K562 (cell line): ENCODE results near the gene SHISA6. TPM values are rescaled to one million over a fixed set of nuclear protein-coding genes. Genes with fewer than 3 reads are reported as not detected.

Source experiments
- ATAC-seq: fragments of 200-7000 bp; cut with Tn5 transposase; 3 replicates; pipeline ENCODE4 v1.9.1; 2020; ENCODE audit warnings: moderate library complexity
- BruUV-seq: library from RNA; stranded (reverse); fragments of 400-500 nt; replicated peaks from 2 replicates; lab custom pipeline; 2021; lab: Mats Ljungman, UMichigan
- CTCF ChIA-PET: fragments of 300-600 bp; formaldehyde crosslinking; extraction: SDS; loops from one replicate; lab custom pipeline; 2021; ENCODE audit warnings: low intra/inter-chr PET ratio; lab: Yijun Ruan, JAX
- POLR2A ChIA-PET: fragments of 300-600, 350-650 bp; sonication (Branson Sonifier 250); formaldehyde crosslinking; extraction: SDS; loops from one replicate; lab custom pipeline; 2021; ENCODE audit warnings: antibody characterized with exemption, inconsistent platforms; lab: Yijun Ruan, JAX
- DNase-seq, 4 experiments: peaks; one replicate each; pipeline versions ENCODE4 v3.0.0 to v3.0.0-alpha.2; 2011 to 2018; ENCODE audit warnings: low spot score in 3 of 4, mixed read lengths in 3 of 4; ENCODE audit errors: extremely low read depth in 1 of 4
- FAIRE-seq: peaks from 2 replicates; lab custom pipeline; 2011; peaks lifted over from hg19 to GRCh38; lab: Jason Lieb, UNC
- H2AFZ ChIP-seq: 2 replicates; pipeline ENCODE4 v1.6.0; 2011; ENCODE audit warnings: low read depth, low read length, control low read depth, inconsistent platforms
- H3K27ac ChIP-seq: fragments of 200-600 bp; 3 replicates; pipeline ENCODE4 v1.8.0; 2011; ENCODE audit warnings: low read depth, mild to moderate bottlenecking, control low read depth, inconsistent platforms, low read length, moderate library complexity, mixed read lengths; ENCODE audit errors: extremely low read depth
- H3K27me3 ChIP-seq, 2 experiments: fragments of 300-600 bp in 1 of 2; 2 replicates in 1 of 2; 3 replicates in 1 of 2; pipeline versions ENCODE4 v1.6.0 to v1.8.0; 2011; ENCODE audit warnings: inconsistent platforms in 2 of 2, low read length in 2 of 2, mild to moderate bottlenecking in 1 of 2, mixed read lengths in 1 of 2, moderate library complexity in 1 of 2; ENCODE audit not compliant: control insufficient read depth in 2 of 2, insufficient read depth in 2 of 2
- H3K36me3 ChIP-seq: fragments of 300-600 bp; 3 replicates; pipeline ENCODE4 v1.8.0; 2011; ENCODE audit warnings: mild to moderate bottlenecking, low read length, inconsistent platforms; ENCODE audit not compliant: control insufficient read depth, insufficient read depth
- H3K4me1 ChIP-seq, 2 experiments: fragments of 200-600 bp in 1 of 2; replicated peaks in 1 of 2; 2 replicates in 1 of 2; 3 replicates in 1 of 2; pipeline versions ENCODE4 v1.5.1 to v1.8.0; 2011; ENCODE audit warnings: inconsistent platforms in 2 of 2, low read length in 2 of 2, mild to moderate bottlenecking in 1 of 2, mixed read lengths in 1 of 2, moderate library complexity in 1 of 2; ENCODE audit not compliant: control insufficient read depth in 2 of 2, insufficient read depth in 2 of 2
- H3K4me2 ChIP-seq: 2 replicates; pipeline ENCODE4 v1.6.1; 2011; ENCODE audit warnings: low read length, control low read depth, inconsistent platforms, mixed read lengths; ENCODE audit not compliant: insufficient read depth
- H3K4me3 ChIP-seq: fragments of 200-600 bp; sonication (generic), shearing (Covaris generic); 2 replicates; pipeline ENCODE4 v1.5.1; 2016; ENCODE audit warnings: control low read depth, inconsistent platforms
- H3K79me2 ChIP-seq: fragments of 200-600 bp; 3 replicates; pipeline ENCODE4 v1.8.0; 2011; ENCODE audit warnings: low read length, inconsistent platforms; ENCODE audit not compliant: control insufficient read depth, insufficient read depth
- H3K9ac ChIP-seq, 2 experiments: 2 replicates each; pipeline versions ENCODE4 v1.6.0 to v1.6.1; 2011; ENCODE audit warnings: low read depth in 2 of 2, low read length in 2 of 2, control low read depth in 1 of 2, inconsistent platforms in 1 of 2, mild to moderate bottlenecking in 1 of 2, mixed read lengths in 1 of 2; ENCODE audit not compliant: insufficient read depth in 1 of 2
- H3K9me1 ChIP-seq: one replicate; pipeline ENCODE4 v1.6.0; 2011; ENCODE audit warnings: inconsistent platforms, mild to moderate bottlenecking, low read length, moderate library complexity; ENCODE audit not compliant: control insufficient read depth, insufficient read depth
- H3K9me3 ChIP-seq: replicated peaks from 2 replicates; pipeline ENCODE4 v1.5.1; 2011; ENCODE audit warnings: low read depth, low read length, inconsistent platforms; ENCODE audit not compliant: control insufficient read depth, insufficient read depth
- H4K20me1 ChIP-seq: replicated peaks from 2 replicates; pipeline ENCODE4 v1.6.1; 2011; ENCODE audit warnings: low read length, inconsistent platforms, mixed read lengths; ENCODE audit not compliant: control insufficient read depth, insufficient read depth
- FOXK1 ChIP-seq: sonication (generic); formaldehyde crosslinking; IDR thresholded peaks from 2 replicates; pipeline ENCODE4 v1.8.0; 2022; ENCODE audit warnings: missing genetic modification reagents, mild to moderate bottlenecking, borderline replicate concordance
- ILF3 ChIP-seq: fragments of 450-650 bp; IDR thresholded peaks from 2 replicates; pipeline ENCODE4 v1.6.1; 2018; ENCODE audit warnings: antibody characterized with exemption, mild to moderate bottlenecking, moderate library complexity, borderline replicate concordance
- MAFF ChIP-seq: IDR thresholded peaks from 2 replicates; pipeline ENCODE4 v1.6.1; 2012; ENCODE audit warnings: low read length, improper control_type of control experiment
- RBM39 ChIP-seq: fragments of 200-400 bp; formaldehyde crosslinking; optimal IDR thresholded peaks from 2 replicates; pipeline ENCODE3; 2018; ENCODE audit warnings: low read depth, low read length
- SFPQ ChIP-seq: fragments of 200-400 bp; formaldehyde crosslinking; IDR thresholded peaks from 2 replicates; pipeline ENCODE4 v1.6.1; 2017; ENCODE audit warnings: mild to moderate bottlenecking, low read depth, low read length, moderate library complexity
- STAT6 ChIP-seq: sonication (generic); formaldehyde crosslinking; IDR thresholded peaks from 2 replicates; pipeline ENCODE4 v1.8.1; 2023; ENCODE audit warnings: mild to moderate bottlenecking, missing genetic modification reagents
- ZNF134 ChIP-seq: fragments of 250-450 bp; sonication (Bioruptor Pico); conservative IDR thresholded peaks from 2 replicates; pipeline ENCODE4 v1.4.0; 2020
- WGBS: fragments of 100-300 bp; shearing (Covaris generic); methylation state at CpG from one replicate; pipeline ENCODE4 v1.1.6; 2016; ENCODE audit warnings: low coverage, mixed read lengths; ENCODE audit not compliant: insufficient coverage; ENCODE audit errors: missing lambda C conversion rate; 5-methylcytosine and 5-hydroxymethylcytosine counted together
- in situ Hi-C: fragments of 300-500 bp; cut with MboI; formaldehyde crosslinking; loops from 4 replicates; pipeline ENCODE4 v1.15.0; 2018; ENCODE audit warnings: inconsistent platforms, mixed read lengths
- intact Hi-C: fragments of 100-400 bp; cut with micrococcal nuclease; formaldehyde crosslinking; loops from 2 replicates; pipeline ENCODE4 v1.14.2; 2022
- polyA plus RNA-seq, 8 experiments: library from polyadenylated mRNA; depleted of rRNA in 4 of 8; stranded (reverse) in 5 of 8; unstranded in 3 of 8; fragments of >200 nt; fragmentation: Nextera tagmentation in 2 of 8; fragmentation: Illumina TruSeq in 1 of 8; extraction: Ambion mirVana in 2 of 8; extraction: Trizol in 1 of 8; gene quantifications; 2 replicates each; pipeline versions ENCODE4 v1.2.1 to v1.2.3, GENCODE V29; 2011 to 2014; ENCODE audit warnings: inconsistent platforms in 1 of 8, missing spikeins in 1 of 8
- total RNA-seq, 7 experiments: library from RNA; depleted of rRNA in 6 of 7; stranded (reverse); fragments of >200 nt in 6 of 7; fragmentation: Illumina TruSeq in 2 of 7; extraction: Trizol in 2 of 7; gene quantifications; 2 replicates each; pipeline versions ENCODE4 v1.2.1 to v1.2.3, GENCODE V29; 2011 to 2021; ENCODE audit warnings: low replicate concordance in 1 of 7
- TF ChIP-seq, protein P1 (sequence below): fragments of 250-450 bp; sonication (Bioruptor Pico); IDR thresholded peaks from 2 replicates; pipeline ENCODE4 v1.5.0; 2021
- TF ChIP-seq, protein P2 (sequence below): sonication (generic); formaldehyde crosslinking; IDR thresholded peaks from 2 replicates; pipeline ENCODE4 v1.8.1; 2023; ENCODE audit warnings: mild to moderate bottlenecking, missing genetic modification reagents, moderate library complexity

SHISA6 gene
- total and polyA plus RNA-seq, 9 of the 15 experiments (the other 6 are each of a cell fraction or from before 2014, with no cell fraction given), result not detected

GRCh38 chr17:11276486-11276885 lies 35.5 kb downstream of the SHISA6 start:
- H3K36me3 ChIP-seq, result no peaks in the 10 kb centered on the region
- H3K27ac ChIP-seq, result no peak overlapping the region
- intact Hi-C loops, result no loop called here
- no peaks in the 10 kb centered on the region for H3K79me2 ChIP-seq
- H3K4me1 ChIP-seq, result no peaks in the 10 kb centered on the region
- no peak overlapping the region for H3K9ac ChIP-seq
- BruUV-seq, result no TSS peak
- no peak for ATAC-seq
- no peaks in the 10 kb centered on the region for H3K9me1 ChIP-seq
- no peak overlapping the region for H3K4me3 ChIP-seq
- in situ Hi-C loops, result no loop called here
- POLR2A ChIA-PET, result no interaction called here
- TF ChIP-seq, protein P1, sequence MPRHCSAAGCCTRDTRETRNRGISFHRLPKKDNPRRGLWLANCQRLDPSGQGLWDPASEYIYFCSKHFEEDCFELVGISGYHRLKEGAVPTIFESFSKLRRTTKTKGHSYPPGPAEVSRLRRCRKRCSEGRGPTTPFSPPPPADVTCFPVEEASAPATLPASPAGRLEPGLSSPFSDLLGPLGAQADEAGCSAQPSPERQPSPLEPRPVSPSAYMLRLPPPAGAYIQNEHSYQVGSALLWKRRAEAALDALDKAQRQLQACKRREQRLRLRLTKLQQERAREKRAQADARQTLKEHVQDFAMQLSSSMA (CRISPR knock-in tag), result no peak
- TF ChIP-seq FOXK1 (CRISPR knock-in tag), result no peak
- TF ChIP-seq ILF3, result no peak
- TF ChIP-seq, protein P2, sequence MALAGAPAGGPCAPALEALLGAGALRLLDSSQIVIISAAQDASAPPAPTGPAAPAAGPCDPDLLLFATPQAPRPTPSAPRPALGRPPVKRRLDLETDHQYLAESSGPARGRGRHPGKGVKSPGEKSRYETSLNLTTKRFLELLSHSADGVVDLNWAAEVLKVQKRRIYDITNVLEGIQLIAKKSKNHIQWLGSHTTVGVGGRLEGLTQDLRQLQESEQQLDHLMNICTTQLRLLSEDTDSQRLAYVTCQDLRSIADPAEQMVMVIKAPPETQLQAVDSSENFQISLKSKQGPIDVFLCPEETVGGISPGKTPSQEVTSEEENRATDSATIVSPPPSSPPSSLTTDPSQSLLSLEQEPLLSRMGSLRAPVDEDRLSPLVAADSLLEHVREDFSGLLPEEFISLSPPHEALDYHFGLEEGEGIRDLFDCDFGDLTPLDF (CRISPR knock-in tag), result no peak
- no peak for TF ChIP-seq ZNF134 (CRISPR knock-in tag)
- no peak for TF ChIP-seq RBM39
- TF ChIP-seq STAT6 (CRISPR knock-in tag), result no peak
- no peak for TF ChIP-seq MAFF
- no peak for TF ChIP-seq SFPQ
- H4K20me1 ChIP-seq, result no peaks in the 10 kb centered on the region
- no peak overlapping the region for H3K4me2 ChIP-seq
- H3K27me3 ChIP-seq, result no peaks in the 10 kb centered on the region
- H3K9me3 ChIP-seq, result no peaks in the 10 kb centered on the region
- CTCF ChIA-PET, result no interaction called here
- H2AFZ ChIP-seq, result no peak overlapping the region
- FAIRE-seq, result no peak
- WGBS, result 0% methylated on average over 3 of the region's 4 CpGs
- no peak for DNase-seq
